Vagina (tissue), 2 donors: ENCODE measurements around the gene POLR2B.
"Not testable (repeated sequence)": the region's sequence is repeated elsewhere in the genome, so short reads cannot be mapped to it uniquely, and the experiment has no call there.

Experiments used
- CTCF ChIP-seq, 3 experiments: fragments of 450-650 bp in 2 of 3; fragments of 200-600 bp in 1 of 3; sonication (generic) in 1 of 3; IDR thresholded peaks; one replicate each; pipeline ENCODE4 v1.5.1; 2017 to 2019; ENCODE audit warnings: antibody characterized with exemption in 3 of 3, mild to moderate bottlenecking in 2 of 3, moderate library complexity in 2 of 3
- POLR2AphosphoS5 ChIP-seq, 2 donors: sonication (generic); formaldehyde crosslinking; IDR thresholded peaks; one replicate each; pipeline ENCODE4 v1.9.0; 2017; ENCODE audit warnings: antibody characterized with exemption in 2 of 2, mild to moderate bottlenecking in 2 of 2, low read depth in 1 of 2; ENCODE audit not compliant: insufficient read depth in 1 of 2

- not testable (repeated sequence) for TF ChIP-seq CTCF (IDR thresholded peaks at IDR 0.05); POLR2AphosphoS5 (IDR thresholded peaks at IDR 0.05; ENCODE audit: insufficient read depth in 1 of 2, low read depth in 1 of 2)
These were observed 68.3 kb downstream of the POLR2B start for GRCh38 chr4:57047046-57047445.
